ENCODE measurements around the gene ANXA6.

Gene ANXA6

DNA sequence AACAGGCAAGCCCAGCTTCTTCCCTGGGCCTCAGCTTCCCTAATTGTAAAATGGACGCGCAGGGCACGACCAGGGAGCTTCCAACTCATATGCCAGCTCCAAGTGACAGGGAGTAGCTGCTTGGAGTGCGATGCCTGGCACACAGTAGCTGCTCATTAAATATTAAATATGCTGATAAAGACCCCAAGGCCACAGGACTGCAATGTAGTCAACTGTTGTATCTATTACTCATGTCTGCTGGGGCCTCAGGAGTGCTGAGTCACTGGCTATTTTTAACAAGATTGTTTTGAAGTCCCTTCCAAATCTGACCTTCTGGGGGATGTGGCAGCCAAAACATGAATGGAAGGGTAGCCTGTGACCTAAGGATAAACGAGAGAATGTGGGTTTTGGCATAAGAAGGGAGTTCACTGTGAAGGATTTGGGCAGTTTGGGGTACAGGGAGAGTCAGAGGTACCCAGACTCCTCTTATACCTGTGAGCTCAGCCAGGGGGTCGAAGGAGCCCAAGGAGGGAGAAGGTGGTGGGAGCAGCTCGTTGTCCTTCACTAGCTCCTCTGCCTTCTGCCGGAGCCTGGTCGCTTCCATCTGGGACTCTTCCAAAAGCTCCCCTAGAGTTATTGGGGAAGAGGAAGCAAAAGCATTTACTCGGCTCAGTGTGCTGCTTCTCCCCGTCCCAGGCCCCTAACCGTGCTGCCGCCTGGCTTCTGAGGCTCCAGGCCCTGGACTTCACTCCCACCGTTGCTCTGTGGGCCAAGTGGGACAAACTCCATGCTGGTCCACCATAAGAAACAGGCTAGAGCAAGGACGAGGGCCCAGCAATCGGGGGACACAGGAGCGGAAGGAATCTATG is 94.2 kb downstream of the ANXA6 start:
- H3K4me3 ChIP-seq (ENCODE audit: low read depth, low read length): no peak overlapping the region
- TF ChIP-seq, protein P1, sequence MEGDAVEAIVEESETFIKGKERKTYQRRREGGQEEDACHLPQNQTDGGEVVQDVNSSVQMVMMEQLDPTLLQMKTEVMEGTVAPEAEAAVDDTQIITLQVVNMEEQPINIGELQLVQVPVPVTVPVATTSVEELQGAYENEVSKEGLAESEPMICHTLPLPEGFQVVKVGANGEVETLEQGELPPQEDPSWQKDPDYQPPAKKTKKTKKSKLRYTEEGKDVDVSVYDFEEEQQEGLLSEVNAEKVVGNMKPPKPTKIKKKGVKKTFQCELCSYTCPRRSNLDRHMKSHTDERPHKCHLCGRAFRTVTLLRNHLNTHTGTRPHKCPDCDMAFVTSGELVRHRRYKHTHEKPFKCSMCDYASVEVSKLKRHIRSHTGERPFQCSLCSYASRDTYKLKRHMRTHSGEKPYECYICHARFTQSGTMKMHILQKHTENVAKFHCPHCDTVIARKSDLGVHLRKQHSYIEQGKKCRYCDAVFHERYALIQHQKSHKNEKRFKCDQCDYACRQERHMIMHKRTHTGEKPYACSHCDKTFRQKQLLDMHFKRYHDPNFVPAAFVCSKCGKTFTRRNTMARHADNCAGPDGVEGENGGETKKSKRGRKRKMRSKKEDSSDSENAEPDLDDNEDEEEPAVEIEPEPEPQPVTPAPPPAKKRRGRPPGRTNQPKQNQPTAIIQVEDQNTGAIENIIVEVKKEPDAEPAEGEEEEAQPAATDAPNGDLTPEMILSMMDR (IDR thresholded peaks at IDR 0.05; ENCODE audit: low read depth, low read length): no peak

DNA sequence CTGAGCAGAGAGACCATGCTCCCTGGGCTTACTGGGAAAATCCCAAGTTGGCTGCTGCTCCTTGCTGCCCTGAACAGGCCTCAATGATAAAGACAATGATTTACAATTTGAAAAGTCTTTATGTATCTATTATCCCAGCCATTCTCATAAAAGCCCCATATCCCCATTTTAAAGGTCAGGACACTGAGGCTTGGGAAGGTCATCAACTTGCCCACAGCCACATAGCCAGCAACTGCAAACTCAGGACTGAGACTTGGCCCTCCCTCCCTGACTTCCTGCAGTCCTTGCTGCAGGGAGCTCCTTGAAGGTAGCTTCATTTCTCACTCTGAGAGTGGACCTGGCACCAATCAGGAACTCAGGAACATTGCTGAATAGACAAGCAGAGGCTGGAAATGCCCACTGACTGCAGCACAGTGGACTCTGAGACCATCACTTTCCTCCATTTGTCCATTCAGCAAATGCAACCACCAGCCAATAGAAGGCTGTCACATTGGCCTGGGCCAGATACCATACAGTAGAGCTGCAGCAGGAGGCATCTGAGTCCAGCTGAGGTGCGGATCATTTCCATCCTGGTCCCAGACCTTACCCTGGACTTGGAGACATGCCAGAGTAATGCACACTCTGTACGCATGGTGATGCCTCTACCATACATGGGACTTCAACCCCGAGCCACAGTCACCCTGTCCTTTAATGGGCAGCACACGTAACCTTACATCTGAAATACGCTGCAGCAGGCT is 95.0 kb downstream of the ANXA6 start:
- H3K4me3 ChIP-seq (ENCODE audit: low read depth, low read length): no peak overlapping the region
- TF ChIP-seq, protein P1 (IDR thresholded peaks at IDR 0.05; ENCODE audit: low read depth, low read length): no peak

DNA sequence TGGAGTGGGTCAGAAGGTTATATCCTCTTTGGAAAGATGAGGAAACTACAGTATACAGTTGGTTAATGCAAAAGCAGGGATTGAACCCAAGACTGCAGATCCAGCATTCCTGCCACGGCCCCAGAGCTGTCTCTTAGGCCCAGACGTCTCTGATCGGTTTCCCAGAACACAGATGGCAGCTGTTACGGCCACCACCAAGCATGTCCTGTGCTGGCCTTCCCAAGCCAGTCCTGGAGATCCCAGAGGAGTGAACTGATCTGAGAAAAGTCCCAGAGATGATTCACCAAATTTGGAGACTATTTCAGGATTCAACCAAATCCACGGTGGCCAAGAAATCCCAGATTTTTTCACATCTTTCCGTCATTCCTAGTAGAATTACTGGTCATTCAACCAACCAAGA is 96.8 kb downstream of the ANXA6 start:
- TF ChIP-seq, protein P1 (IDR thresholded peaks at IDR 0.05; ENCODE audit: low read depth, low read length): no peak
- H3K4me3 ChIP-seq (ENCODE audit: low read depth, low read length): no peak overlapping the region

DNA sequence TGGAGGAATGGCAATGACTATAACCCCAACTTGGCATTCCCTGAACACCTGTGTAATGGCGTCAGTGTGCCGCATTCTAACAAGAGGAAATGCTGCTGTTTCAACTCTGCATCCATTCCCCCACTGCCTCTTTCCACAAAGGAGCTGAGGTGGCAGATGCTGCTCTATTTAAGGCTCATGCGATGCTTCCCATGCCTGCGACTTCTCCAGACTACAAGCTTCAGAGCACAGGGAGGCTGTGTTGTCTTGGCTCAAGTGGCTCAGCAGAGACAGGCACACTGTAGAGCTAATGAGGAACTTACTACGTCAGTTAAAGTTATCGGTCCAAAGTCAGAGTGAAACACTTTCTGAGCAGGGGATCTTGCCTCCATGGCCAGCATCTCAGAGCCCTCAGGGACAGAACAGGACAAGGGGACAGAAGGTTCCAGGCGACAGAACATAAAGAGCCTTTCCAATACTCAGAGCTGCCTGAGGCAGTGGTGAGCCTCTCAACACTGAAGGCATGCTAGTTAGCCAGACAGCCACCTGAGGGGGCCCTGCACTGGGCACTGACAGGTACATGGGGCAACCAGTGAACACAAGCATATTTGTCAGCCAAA is 98.6 kb downstream of the ANXA6 start:
- no peak overlapping the region for H3K4me3 ChIP-seq (ENCODE audit: low read depth, low read length)
- TF ChIP-seq, protein P1 (IDR thresholded peaks at IDR 0.05; ENCODE audit: low read depth, low read length): no peak

DNA sequence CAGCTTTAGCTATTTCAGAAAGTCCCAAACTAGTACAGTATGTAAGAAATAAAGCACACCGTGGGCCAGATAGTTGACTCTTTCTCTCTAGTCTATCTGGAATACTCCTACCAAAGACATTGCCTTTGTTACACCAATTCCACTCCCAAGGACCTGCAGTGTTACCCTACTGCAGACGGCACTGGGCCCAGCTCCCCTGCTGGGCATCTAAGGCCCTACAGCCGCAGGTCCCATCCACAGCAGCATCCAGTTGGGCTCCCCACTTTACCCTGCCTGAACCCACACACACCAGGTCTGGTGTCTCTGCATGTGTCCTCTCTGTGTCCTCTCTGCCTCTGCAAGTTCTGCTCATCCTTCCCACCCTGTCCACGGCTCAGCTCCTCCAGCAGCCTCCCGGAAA is 99.3 kb downstream of the ANXA6 start:
- TF ChIP-seq, protein P1 (IDR thresholded peaks at IDR 0.05; ENCODE audit: low read depth, low read length): 0 out of 2 replicates have a peak, but pooled peaks have one; percentile 14
- H3K4me3 ChIP-seq (ENCODE audit: low read depth, low read length): no peak overlapping the region

DNA sequence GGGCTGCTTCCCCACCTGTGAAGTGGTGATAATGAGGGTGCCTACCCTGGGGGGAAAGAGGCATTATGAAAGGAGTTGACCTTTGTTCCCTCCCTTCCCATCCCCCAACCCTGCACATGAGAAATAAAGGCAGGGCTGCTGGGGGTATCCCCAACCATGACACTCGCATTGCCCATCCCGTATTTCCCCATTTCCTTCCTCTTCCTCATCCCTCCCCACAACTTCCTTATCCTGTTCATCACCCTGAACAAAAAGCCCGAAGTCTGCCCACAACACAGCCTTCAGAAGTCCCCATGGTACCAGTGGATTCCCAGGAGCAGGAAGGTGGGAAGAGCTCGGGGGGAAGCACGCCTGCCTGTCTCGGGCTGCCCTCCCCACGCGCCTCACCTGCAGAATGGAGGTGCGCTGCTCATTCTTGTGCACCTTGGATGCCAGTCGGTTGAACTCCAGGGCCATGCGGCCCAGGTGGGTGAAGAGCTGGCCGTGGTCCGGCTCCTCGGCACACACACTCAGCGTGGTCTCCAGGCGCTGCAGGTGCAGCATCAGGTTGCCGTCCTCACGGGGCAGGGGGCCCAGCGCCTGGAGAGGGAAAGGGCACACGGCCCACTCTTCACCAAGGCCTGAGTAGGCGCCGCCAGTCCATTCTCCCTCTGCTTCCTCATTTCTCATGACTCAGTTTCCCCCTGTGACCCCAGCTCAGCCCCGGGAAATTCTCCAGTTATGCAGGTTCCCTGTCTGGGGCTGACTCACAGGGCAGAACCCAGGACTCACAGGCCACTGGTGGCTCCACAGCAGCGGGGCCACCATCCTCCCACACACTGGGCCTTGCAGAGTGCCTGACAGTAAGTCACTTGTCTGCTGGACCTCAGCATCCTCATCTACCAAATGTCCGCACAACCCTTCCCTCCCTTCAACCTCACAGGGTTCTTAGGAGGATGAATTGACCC is 100.9 kb downstream of the ANXA6 start:
- no peak overlapping the region for H3K4me3 ChIP-seq (ENCODE audit: low read depth, low read length)
- TF ChIP-seq, protein P1 (IDR thresholded peaks at IDR 0.05; ENCODE audit: low read depth, low read length): no peak
